Activated CD8-positive, alpha-beta T cell treated with anti-CD3 and anti-CD28 coated beads for 36 hours (primary cell): ENCODE data around the gene MLLT1. TPM values are rescaled to one million over a fixed set of nuclear protein-coding genes. Genes with fewer than 3 reads are reported as not detected.

Experiments used
- ATAC-seq: fragments of 200-7000 bp; cut with Tn5 transposase; one replicate; pipeline ENCODE4 v1.10.0; 2021; ENCODE audit warnings: mild to moderate bottlenecking, moderate library complexity
- CTCF ChIA-PET: fragments of 350-600 bp; sonication (Branson Sonifier 250); formaldehyde crosslinking; loops from one replicate; lab custom pipeline; 2021; ENCODE audit warnings: antibody characterized with exemption; lab: Charles Lee
- POLR2A ChIA-PET: fragments of 350-600 bp; sonication (Branson Sonifier 250); formaldehyde crosslinking; loops from one replicate; lab custom pipeline; 2021; ENCODE audit warnings: antibody characterized with exemption; lab: Charles Lee
- DNase-seq: peaks from one replicate; pipeline ENCODE4 v3.0.0-alpha.2; 2020
- H3K27ac Mint-ChIP-seq: one replicate; pipeline ENCODE4 v1.8.0; 2021; ENCODE audit warnings: mild to moderate bottlenecking, mixed read lengths
- H3K27me3 Mint-ChIP-seq: one replicate; pipeline ENCODE4 v1.8.0; 2021; ENCODE audit warnings: mixed read lengths
- H3K36me3 Mint-ChIP-seq: one replicate; pipeline ENCODE4 v1.8.0; 2021; ENCODE audit warnings: low read depth, mixed read lengths
- H3K4me1 Mint-ChIP-seq: one replicate; pipeline ENCODE4 v1.8.0; 2021; ENCODE audit warnings: low read depth, mixed read lengths
- H3K4me3 Mint-ChIP-seq: one replicate; pipeline ENCODE4 v1.8.0; 2021; ENCODE audit warnings: mild to moderate bottlenecking, moderate library complexity, mixed read lengths
- H3K9me3 Mint-ChIP-seq: one replicate; pipeline ENCODE4 v1.8.0; 2021; ENCODE audit warnings: mixed read lengths
- intact Hi-C: fragments of 100-400 bp; cut with micrococcal nuclease; formaldehyde crosslinking; loops from one replicate; pipeline ENCODE4 v1.10.0; 2022
- total RNA-seq, 2 experiments: library from RNA; stranded (reverse); gene quantifications; one replicate each; pipeline ENCODE4 v1.2.3, GENCODE V29; 2021
- TF ChIP-seq, protein P1 (sequence below): fragments of 200-600 bp; IDR thresholded peaks from one replicate; pipeline ENCODE4 v1.8.0; 2022; ENCODE audit warnings: antibody characterized with exemption, mild to moderate bottlenecking

MLLT1 gene
- total RNA-seq, 2 experiments from 2014 or later: 41.4 to 44.6 TPM

DNA sequence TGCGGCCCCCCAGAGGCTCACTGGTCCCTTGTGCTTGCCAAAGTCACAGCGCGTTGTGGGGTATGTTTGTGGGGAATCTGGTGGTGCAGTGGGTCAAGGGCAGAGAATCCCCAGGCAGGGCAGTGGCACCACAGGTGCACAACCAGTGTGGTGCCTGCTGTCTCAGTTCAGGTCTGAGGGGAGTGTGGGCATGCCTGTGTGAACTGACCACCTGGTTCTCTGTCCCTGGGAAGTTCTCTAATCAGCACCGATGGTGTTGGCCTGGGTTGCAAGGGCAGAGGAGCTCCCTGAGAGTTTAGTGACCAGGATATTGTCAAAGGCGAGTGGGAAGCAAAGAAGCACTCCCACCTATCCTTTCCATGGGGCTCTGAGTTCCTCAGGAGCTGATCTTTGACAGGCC lies 106.6 kb downstream of the MLLT1 start:
- peaks cover 9% of the 10 kb centered on the region for H3K9me3 Mint-ChIP-seq
- POLR2A ChIA-PET: no interaction called here
- H3K27me3 Mint-ChIP-seq: peaks cover 11% of the 10 kb centered on the region
- CTCF ChIA-PET: no interaction called here
- intact Hi-C loops: loop anchor here (10.0 kb wide), 1 partner anchor 132 kb away; no protein-coding TSS in a partner anchor
- TF ChIP-seq, protein P1, sequence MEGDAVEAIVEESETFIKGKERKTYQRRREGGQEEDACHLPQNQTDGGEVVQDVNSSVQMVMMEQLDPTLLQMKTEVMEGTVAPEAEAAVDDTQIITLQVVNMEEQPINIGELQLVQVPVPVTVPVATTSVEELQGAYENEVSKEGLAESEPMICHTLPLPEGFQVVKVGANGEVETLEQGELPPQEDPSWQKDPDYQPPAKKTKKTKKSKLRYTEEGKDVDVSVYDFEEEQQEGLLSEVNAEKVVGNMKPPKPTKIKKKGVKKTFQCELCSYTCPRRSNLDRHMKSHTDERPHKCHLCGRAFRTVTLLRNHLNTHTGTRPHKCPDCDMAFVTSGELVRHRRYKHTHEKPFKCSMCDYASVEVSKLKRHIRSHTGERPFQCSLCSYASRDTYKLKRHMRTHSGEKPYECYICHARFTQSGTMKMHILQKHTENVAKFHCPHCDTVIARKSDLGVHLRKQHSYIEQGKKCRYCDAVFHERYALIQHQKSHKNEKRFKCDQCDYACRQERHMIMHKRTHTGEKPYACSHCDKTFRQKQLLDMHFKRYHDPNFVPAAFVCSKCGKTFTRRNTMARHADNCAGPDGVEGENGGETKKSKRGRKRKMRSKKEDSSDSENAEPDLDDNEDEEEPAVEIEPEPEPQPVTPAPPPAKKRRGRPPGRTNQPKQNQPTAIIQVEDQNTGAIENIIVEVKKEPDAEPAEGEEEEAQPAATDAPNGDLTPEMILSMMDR: no peak
- no peak overlapping the region for H3K27ac Mint-ChIP-seq
- ATAC-seq (no peak), DNase-seq (no peak)
- no peaks in the 10 kb centered on the region for H3K4me1 Mint-ChIP-seq
- H3K4me3 Mint-ChIP-seq: no peak overlapping the region
- H3K36me3 Mint-ChIP-seq: no peaks in the 10 kb centered on the region

DNA sequence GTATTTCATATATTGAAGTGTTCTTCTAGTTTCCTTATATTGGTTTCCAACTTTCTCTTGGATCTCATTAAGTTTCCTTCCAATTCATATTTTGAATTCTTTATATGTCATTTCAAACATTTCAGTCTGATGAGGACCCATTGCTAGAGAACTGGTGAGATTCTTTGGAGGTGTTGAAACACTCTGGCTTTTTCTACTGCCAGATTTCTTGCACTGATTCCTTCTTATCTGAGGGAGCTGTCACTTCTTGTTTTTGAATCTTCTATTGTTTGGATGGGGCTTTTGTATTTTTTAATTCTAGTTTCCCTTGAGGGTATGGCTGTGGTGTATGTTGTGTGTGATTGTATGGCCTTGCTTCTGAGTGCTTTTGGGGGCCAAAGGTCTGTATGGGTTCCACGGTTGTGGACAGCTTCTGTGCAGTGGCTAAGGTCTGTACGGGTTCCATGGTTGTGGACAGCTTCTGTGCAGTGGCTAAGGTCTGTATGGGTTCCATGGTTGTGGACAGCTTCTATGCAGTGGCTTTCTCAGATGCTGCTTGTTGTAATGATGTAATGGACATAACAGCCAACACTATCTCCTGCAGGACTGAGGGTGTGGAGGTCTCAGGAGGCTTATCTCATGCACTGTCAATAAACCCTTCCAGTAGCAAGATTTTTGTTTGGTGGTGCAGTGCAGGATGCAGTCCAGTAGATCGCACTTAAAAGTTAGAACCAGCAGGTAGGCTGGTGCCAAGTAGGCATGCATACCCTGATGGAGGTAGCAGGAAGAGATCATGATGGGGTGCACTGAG lies 107.5 kb downstream of the MLLT1 start:
- ChIA-PET CTCF (interaction anchor here (1.4 kb wide), 1 partner anchor 150 kb away, joined by 4 read pairs; no protein-coding TSS in a partner anchor), POLR2A (no interaction called here)
- ATAC-seq: no peak
- Mint-ChIP-seq H3K36me3 (no peaks in the 10 kb centered on the region), H3K27ac (no peak overlapping the region), H3K4me3 (no peak overlapping the region), H3K27me3 (peaks cover 9% of the 10 kb centered on the region), H3K4me1 (no peaks in the 10 kb centered on the region), H3K9me3 (peaks cover 9% of the 10 kb centered on the region)
- TF ChIP-seq, protein P1: no peak
- intact Hi-C loops: loop anchor here (10.0 kb wide), 1 partner anchor 133 kb away; no protein-coding TSS in a partner anchor
- DNase-seq: no peak

DNA sequence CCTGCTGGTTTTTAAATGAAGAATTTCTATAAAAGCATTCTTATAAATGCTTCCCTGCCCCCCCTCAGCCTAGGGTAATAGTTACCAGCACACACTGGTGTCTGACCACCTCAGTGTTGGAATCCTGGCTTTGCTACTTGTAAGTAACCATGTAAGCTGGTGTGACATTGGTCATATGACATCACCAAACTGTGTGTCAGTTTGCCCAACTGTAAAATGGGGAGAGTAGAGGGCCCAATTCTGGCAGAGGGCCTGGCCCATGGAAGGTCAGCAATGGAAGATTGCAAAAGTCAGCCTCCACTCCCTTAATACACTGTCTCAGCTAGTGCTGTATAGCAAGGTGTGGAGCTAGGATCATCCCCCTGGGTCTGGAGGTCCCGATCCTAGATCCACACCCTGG lies 112.7 kb downstream of the MLLT1 start:
- DNase-seq: no peak
- ChIA-PET CTCF (interaction anchor here (0.9 to 1.7 kb wide), 5 partner anchors 10 to 133 kb away, joined by 3 to 6 read pairs (median 4); no protein-coding TSS in a partner anchor), POLR2A (no interaction called here)
- Mint-ChIP-seq H3K36me3 (no peaks in the 10 kb centered on the region), H3K27me3 (no peaks in the 10 kb centered on the region), H3K4me3 (no peak overlapping the region), H3K9me3 (peaks cover 9% of the 10 kb centered on the region), H3K27ac (no peak overlapping the region), H3K4me1 (peaks cover 2% of the 10 kb centered on the region)
- intact Hi-C loops: no loop called here
- ATAC-seq: no peak
- TF ChIP-seq, protein P1: no peak

DNA sequence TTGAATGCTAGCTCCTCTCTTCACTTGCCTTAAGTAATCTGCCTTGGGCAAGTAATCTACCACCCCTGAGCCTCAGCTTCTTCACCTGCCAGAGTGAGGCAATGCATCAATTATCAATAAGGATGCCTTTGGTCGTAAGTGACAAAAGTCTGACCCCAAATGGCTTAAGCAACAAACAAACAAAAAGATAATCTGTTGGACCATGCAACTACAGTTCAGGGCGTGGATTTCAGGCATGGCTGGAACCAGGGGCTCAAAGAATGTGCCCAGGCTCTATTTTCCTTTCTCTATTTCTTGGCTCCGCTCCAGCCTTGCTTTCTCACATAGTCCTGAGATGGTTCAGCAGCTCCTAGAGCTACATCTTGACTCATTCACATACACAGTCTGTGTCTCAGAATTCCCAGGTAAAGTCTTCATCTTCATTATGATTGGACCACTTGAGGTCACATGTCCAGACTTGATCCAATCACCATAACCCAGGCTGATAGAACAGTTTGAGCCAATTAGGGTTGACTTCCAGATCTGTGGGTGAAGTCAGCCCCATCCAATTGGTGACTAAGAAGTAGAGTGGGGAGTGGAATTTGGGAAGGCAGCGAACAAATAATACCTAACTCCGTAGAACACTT lies 114.8 kb downstream of the MLLT1 start:
- H3K9me3 Mint-ChIP-seq: peaks cover 9% of the 10 kb centered on the region
- no peak overlapping the region for H3K27ac Mint-ChIP-seq
- CTCF ChIA-PET: interaction anchor here (0.7 to 1.1 kb wide), 3 partner anchors 36 to 177 kb away, joined by 3 read pairs; no protein-coding TSS in a partner anchor
- TF ChIP-seq, protein P1: no peak
- no peaks in the 10 kb centered on the region for H3K36me3 Mint-ChIP-seq
- intact Hi-C loops: no loop called here
- ATAC-seq: no peak
- H3K27me3 Mint-ChIP-seq: no peaks in the 10 kb centered on the region
- peaks cover 14% of the 10 kb centered on the region for H3K4me1 Mint-ChIP-seq
- DNase-seq: no peak
- POLR2A ChIA-PET: no interaction called here
- no peak overlapping the region for H3K4me3 Mint-ChIP-seq
